NB4 (cell line): ENCODE data around the gene CPNE1.

ENCODE experiments used
- DNase-seq: peaks from one replicate; pipeline ENCODE4 v3.0.0; 2010; ENCODE audit warnings: low read depth
- H3K4me3 ChIP-seq: one replicate; pipeline ENCODE4 v1.5.1; 2011; ENCODE audit warnings: mild to moderate bottlenecking, low read depth, low read length, moderate library complexity
- CTCF ChIP-seq: IDR thresholded peaks from one replicate; pipeline ENCODE4 v1.5.1; 2012; ENCODE audit warnings: low read depth, low read length
- MYC ChIP-seq: IDR thresholded peaks from 2 replicates; pipeline ENCODE4 v1.6.1; 2011; ENCODE audit warnings: low read depth, low read length
- POLR2A ChIP-seq: IDR thresholded peaks from 2 replicates; pipeline ENCODE4 v1.6.1; 2011; ENCODE audit warnings: mild to moderate bottlenecking; ENCODE audit not compliant: insufficient read length; ENCODE audit errors: extremely low read depth
- TF ChIP-seq, protein P1 (sequence below): IDR thresholded peaks from 2 replicates; pipeline ENCODE4 v1.6.1; 2011; ENCODE audit warnings: low read depth, low read length

Gene CPNE1

GRCh38 chr20:35586751-35587425 lies 77.8 kb downstream of the CPNE1 start:
- DNase-seq = no peak
- no peak overlapping the region for H3K4me3 ChIP-seq
- no peak for TF ChIP-seq CTCF
- TF ChIP-seq MYC = no peak
- no peak for TF ChIP-seq POLR2A
- TF ChIP-seq, protein P1, sequence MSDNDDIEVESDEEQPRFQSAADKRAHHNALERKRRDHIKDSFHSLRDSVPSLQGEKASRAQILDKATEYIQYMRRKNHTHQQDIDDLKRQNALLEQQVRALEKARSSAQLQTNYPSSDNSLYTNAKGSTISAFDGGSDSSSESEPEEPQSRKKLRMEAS = no peak

DNA sequence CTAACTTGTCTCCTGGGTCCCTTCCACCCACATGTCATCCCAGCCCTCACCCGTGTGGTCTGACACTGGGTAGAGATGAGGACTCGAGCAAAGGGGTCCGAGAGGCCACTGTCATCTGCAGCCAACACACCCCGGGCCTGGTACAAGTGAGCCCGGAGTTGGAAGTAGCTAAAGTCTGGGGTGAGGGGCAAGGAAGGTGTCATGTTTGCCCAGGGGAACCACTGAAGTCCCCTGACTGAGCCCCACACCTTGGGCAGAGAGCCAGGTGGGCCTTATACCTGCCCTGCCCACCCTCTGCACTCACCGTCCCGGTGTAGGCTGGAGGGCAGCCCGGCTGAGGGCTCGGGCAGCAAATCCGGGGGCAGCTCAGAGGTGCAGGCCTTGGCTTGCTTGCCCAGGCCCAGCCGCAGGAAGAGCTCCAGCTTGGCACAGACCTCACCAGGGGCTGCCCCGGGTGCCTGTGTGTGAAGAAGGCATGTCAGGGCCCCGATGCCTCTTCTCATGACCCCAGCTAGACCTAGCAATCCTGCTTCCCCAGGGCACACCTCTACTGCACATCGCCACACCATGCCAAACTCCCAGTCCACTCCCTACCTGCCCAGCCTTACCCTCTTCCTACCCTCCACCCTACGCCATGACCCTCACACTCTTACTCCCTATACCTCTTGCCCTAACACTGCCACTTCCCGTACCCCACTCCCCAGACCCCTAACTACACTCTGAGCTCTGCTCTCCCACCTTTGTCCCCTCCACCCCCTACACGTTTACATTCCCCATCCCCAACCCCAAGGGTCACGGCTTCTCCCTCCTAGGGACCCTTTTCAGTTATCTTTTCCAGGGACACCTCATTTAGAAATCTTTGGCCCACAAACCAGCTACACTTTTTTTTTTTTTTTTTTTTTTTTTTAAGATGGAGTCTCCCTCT lies 80.8 kb downstream of the CPNE1 start:
- H3K4me3 ChIP-seq = no peak overlapping the region
- TF ChIP-seq CTCF = no peak
- TF ChIP-seq, protein P1 = no peak
- TF ChIP-seq MYC = no peak
- TF ChIP-seq POLR2A = no peak
- DNase-seq = no peak

DNA sequence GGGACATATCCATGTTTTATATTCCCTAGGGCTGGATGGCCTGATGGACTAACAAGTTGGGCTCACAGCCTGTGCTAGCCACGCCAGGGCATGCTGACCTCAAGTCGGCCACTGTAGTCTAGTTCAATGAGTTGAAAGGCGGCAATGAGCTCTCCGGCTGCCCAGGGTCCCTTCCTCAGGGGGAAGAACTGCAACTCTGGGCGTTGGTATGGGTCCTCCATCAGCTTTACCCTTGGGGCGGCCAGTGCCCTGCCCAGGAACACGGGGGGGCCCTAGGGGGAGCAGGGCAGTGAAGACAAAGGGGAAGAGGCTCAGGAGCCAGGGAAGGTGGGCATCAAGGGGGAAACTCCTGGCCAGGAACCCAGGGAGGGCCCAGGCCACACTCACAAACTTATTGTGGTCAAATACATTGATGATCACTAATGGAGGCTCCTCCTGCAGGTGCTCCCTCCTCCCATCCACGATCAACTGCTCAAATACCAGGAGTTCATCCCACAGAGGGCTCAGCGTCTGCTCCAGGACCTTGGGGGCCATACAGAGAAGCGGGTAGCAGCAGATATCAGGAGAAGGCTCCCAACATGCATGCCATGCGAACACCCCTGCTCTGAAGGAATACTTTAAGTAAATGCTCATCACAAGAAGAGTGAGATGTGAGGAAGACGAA lies 81.8 kb downstream of the CPNE1 start:
- no peak overlapping the region for H3K4me3 ChIP-seq
- no peak for DNase-seq
- TF ChIP-seq MYC (no peak), CTCF (no peak), POLR2A (no peak)
- TF ChIP-seq, protein P1 = no peak

DNA sequence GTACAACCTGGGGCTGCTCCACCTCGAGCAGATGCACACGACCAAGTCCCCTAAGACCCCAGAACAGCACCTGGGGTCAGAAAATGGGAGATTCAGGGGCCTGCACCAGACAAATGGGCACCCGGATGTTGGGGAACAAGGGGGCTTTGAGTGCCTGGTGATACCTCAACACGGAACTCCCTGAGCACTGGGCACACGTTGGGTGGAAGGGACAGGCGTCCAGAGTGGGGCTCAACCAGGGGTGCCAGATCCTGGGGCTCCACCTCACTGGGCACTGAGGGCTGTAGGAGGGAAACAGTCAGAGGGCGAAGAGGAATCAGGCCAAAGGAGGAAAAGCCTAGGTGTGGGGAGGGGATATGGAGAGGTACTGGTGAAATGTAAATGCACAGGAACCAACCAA lies 82.6 kb downstream of the CPNE1 start:
- DNase-seq = no peak
- no peak overlapping the region for H3K4me3 ChIP-seq
- TF ChIP-seq POLR2A = no peak
- TF ChIP-seq MYC = no peak
- no peak for TF ChIP-seq CTCF
- TF ChIP-seq, protein P1 = no peak

- TF ChIP-seq POLR2A (no peak), MYC (no peak), CTCF (no peak)
- TF ChIP-seq, protein P1 = no peak
- H3K4me3 ChIP-seq = no peak overlapping the region
- no peak for DNase-seq
These were observed 85.5 kb downstream of the CPNE1 start for GRCh38 chr20:35579196-35579595.
